Neutrophil (primary cell): ENCODE measurements around the gene GMEB2.

Source experiments
- H3K27ac ChIP-seq: fragments of 200-600 bp; sonication (generic); 2 replicates; pipeline ENCODE4 v1.5.1; 2016; ENCODE audit warnings: mild to moderate bottlenecking, moderate library complexity
- H3K27me3 ChIP-seq: fragments of 200-600 bp; sonication (generic); 2 replicates; pipeline ENCODE4 v1.6.0; 2016; ENCODE audit warnings: mild to moderate bottlenecking
- H3K36me3 ChIP-seq: fragments of 200-600 bp; sonication (generic); 2 replicates; pipeline ENCODE4 v1.5.1; 2017
- H3K4me1 ChIP-seq, 2 experiments: fragments of 200-600 bp in 1 of 2; sonication (generic) in 1 of 2; 1 replicate in 1 of 2; 2 replicates in 1 of 2; pipeline versions ENCODE4 v1.5.1 to v1.6.1; 2013 to 2016; ENCODE audit warnings: low read depth in 1 of 2, low read length in 1 of 2, mild to moderate bottlenecking in 1 of 2, moderate library complexity in 1 of 2; ENCODE audit not compliant: control insufficient read depth in 1 of 2, insufficient read depth in 1 of 2
- H3K4me3 ChIP-seq, 2 experiments: fragments of 200-600 bp in 1 of 2; sonication (generic) in 1 of 2; 1 replicate in 1 of 2; 2 replicates in 1 of 2; pipeline ENCODE4 v1.5.1; 2013 to 2016; ENCODE audit warnings: low read depth in 1 of 2, low read length in 1 of 2, mild to moderate bottlenecking in 1 of 2, moderate library complexity in 1 of 2
- H3K9me3 ChIP-seq: fragments of 200-600 bp; sonication (generic); 2 replicates; pipeline ENCODE4 v1.5.1; 2016
- CTCF ChIP-seq: fragments of 200-600 bp; sonication (generic); IDR thresholded peaks from 2 replicates; pipeline ENCODE4 v1.5.1; 2016; ENCODE audit warnings: antibody characterized with exemption

The GMEB2 gene

DNA sequence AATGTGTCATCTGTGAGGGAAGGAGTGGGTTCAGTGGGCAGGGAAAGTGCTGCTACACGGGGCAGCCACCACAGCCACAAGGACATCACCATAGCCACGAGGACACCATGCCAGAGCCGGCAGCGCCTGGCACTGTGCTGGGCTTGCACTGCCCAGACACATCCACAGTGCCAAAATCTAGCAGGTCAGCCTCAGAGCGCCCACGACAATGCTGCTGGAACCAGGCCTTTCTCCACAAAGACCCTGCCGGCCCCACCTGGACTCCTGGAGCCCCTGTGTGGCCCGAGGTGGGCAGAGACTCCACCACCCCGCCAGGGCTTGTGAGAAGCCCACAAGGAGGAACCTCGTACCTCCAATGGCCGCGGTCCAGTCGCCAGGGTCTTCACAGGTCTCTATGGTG lies 34.2 kb downstream of the GMEB2 start:
- peaks cover 97% of the 10 kb centered on the region for H3K36me3 ChIP-seq

GRCh38 chr20:63591786-63592355 lies 35.0 kb downstream of the GMEB2 start:
- no peak overlapping the region for H3K27ac ChIP-seq
- H3K36me3 ChIP-seq, result peaks cover 96% of the 10 kb centered on the region
- no peak overlapping the region for H3K4me3 ChIP-seq
- no peaks in the 10 kb centered on the region for H3K27me3 ChIP-seq
- H3K4me1 ChIP-seq, result peaks cover 8 to 11% of the 10 kb centered on the region in 2 experiments
- no peaks in the 10 kb centered on the region for H3K9me3 ChIP-seq
- TF ChIP-seq CTCF, result no peak

More for the DNA sequence above, 34.2 kb downstream of the GMEB2 start:
- H3K4me1 ChIP-seq, result peaks cover under 1 to 3% of the 10 kb centered on the region in 2 experiments
- no peak for TF ChIP-seq CTCF
- no peak overlapping the region for H3K27ac ChIP-seq
- no peak overlapping the region for H3K4me3 ChIP-seq
- H3K27me3 ChIP-seq, result no peaks in the 10 kb centered on the region
- no peaks in the 10 kb centered on the region for H3K9me3 ChIP-seq

DNA sequence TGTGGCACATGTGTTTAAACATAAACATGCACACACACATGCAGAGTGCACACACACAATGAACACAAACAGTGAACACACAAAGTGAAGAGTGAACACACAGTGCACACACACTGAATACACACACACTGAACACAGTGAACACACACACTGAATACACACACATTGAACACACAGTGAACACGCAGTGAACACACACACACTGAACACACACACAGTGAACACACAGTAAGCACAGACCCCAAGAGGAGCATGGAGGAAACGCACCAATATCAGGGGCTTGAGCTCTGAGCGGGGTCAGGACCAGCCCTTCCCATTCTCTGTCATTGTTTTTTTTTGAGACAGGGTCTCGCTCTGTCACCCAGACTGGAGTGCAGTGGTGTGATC lies 35.8 kb downstream of the GMEB2 start:
- Histone ChIP-seq H3K4me1 (peaks cover 15 to 18% of the 10 kb centered on the region in 2 experiments), H3K27me3 (no peaks in the 10 kb centered on the region), H3K9me3 (no peaks in the 10 kb centered on the region), H3K4me3 (no peak overlapping the region), H3K36me3 (peaks cover 92% of the 10 kb centered on the region), H3K27ac (no peak overlapping the region)
- no peak for TF ChIP-seq CTCF

DNA sequence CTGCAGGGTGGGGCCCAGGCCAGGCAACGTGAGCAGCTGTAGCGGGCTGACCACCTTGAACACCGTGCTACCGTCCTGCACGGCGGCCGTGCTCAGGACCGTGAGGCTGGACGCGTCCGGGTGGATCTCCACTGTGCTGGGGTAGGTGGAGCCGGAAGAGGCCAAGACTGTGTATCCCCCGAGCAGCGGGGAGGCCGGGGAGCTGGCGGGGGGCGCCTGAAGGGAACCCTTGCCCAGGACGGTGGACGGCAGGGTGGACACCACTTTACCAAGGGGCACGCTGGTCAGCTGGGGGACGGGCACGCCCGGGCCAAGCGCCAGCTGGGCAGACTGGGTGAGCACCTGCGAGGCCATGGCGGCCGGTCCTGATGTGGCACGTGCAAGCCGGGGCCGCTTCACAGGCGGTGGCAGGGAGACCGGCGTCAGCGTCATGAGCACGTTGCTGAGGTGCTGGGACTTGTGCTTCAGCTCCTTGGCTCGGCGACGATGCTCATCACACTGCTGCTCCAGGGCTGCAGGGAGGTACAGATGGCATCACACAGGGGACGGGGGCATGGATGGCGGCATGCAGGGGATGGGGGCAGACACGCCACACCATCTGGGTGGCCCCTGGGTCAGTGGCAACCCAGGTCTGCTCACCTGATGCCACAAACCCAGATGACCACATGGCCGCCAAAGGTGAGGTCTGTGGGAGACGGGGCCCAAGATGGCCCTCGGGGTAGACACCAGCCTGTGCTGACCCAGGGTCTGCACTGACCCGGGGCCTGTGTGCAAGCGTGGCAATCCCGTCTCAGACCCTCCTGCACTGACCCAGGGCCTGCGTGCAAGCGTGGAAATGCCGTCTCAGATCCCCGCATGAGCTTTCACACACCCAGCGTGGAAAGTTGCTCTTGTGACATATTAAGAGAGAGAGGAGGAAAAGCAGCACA lies 36.4 kb downstream of the GMEB2 start:
- H3K4me3 ChIP-seq, result no peak overlapping the region
- TF ChIP-seq CTCF, result no peak
- H3K36me3 ChIP-seq, result peaks cover 85% of the 10 kb centered on the region
- H3K9me3 ChIP-seq, result no peaks in the 10 kb centered on the region
- H3K4me1 ChIP-seq, result peaks cover 22 to 25% of the 10 kb centered on the region in 2 experiments
- H3K27me3 ChIP-seq, result no peaks in the 10 kb centered on the region
- no peak overlapping the region for H3K27ac ChIP-seq

- no peak for TF ChIP-seq CTCF
- H3K9me3 ChIP-seq, result no peaks in the 10 kb centered on the region
- peaks cover 31 to 34% of the 10 kb centered on the region in 2 experiments for H3K4me1 ChIP-seq
- H3K36me3 ChIP-seq, result peaks cover 75% of the 10 kb centered on the region
- no peak overlapping the region for H3K27ac ChIP-seq
- H3K27me3 ChIP-seq, result no peaks in the 10 kb centered on the region
- no peak overlapping the region for H3K4me3 ChIP-seq
Measured at GRCh38 chr20:63589261-63590217, 37.4 kb downstream of the GMEB2 start.
